ENCODE data around the gene HAPSTR1. TPM values are rescaled to one million over a fixed set of nuclear protein-coding genes. Genes with fewer than 3 reads are reported as not detected.

The HAPSTR1 gene
- total and polyA plus RNA-seq, 2 experiments from 2014 or later, result 21.4 to 69.0 TPM

GRCh38 chr16:9124908-9125584 lies 33.6 kb downstream of the HAPSTR1 start:
- Histone ChIP-seq H2AFZ (no peak overlapping the region), H4K20me1 (ENCODE audit: insufficient read depth, poor library complexity, severe bottlenecking) (peaks cover 42% of the 10 kb centered on the region), H3K9me2 (replicated peaks; ENCODE audit: insufficient read depth) (no peaks in the 10 kb centered on the region), H3K27me3 (no peaks in the 10 kb centered on the region), H3K9me3 (ENCODE audit: low read depth) (no peaks in the 10 kb centered on the region), H3K27ac (no peak overlapping the region), H3K79me2 (peaks cover 33% of the 10 kb centered on the region), H3K4me2 (no peak overlapping the region), H3K4me1 (ENCODE audit: insufficient read depth) (peaks cover 9% of the 10 kb centered on the region), H3K36me3 (replicated peaks; ENCODE audit: insufficient read depth, low read depth) (no peaks in the 10 kb centered on the region), H3K4me3 (no peak overlapping the region)
- no peak for DNase-seq (ENCODE audit: low spot score)
- WGBS (ENCODE audit: low lambda C conversion rate, missing lambda C conversion rate), result 87% methylated on average over 12 of the region's 12 CpGs
- no peak for TF ChIP-seq EZH2 (IDR thresholded peaks at IDR 0.05; ENCODE audit: borderline replicate concordance)
- no peak for TF ChIP-seq EZH2phosphoT487 (IDR thresholded peaks at IDR 0.05; ENCODE audit: low read depth, severe bottlenecking, unreplicated experiment)
- no peak for TF ChIP-seq CTCF (IDR thresholded peaks at IDR 0.05; ENCODE audit: poor library complexity)

DNA sequence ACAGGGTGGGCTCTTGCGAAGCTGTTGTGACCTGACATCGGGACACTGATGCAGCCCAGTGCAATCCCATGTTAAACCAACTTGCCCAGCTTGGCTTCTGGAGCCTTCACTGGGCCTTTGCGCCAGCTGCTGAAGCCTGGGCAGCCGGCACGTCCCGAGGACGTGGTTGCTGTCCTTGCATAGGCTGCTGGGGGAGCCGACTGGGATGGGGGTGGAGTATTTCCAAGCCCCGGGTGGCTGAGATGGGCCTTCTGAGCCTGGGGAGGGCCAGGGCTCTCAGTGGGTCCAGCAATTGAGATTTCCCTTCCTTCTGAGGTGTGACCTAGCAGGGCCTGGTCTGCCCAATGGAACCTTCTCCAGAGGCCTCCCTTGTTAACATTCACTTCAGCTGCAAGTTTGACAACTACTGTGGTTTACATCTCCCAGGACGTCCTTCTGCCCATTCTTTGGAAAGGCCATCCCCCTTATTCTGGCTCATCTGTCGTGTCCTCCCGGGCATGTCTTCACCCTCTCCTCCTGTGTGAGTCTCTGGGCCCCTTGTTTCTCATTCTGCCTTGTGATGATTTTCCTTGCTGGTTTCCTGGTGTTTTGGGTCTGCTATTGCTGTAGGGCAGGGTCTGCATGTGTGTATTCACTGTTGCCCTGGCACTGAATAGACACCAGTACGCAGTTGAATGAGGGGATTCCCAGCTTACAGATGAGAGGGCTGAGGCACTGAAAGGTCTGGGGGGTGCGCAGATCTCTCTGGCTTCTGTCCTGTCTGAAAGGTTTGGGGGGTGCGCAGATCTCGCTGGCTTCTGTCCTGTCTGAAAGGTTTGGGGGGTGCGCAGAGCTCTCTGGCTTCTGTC lies 34.4 kb downstream of the HAPSTR1 start:
- peaks cover 36% of the 10 kb centered on the region for H4K20me1 ChIP-seq (ENCODE audit: insufficient read depth, poor library complexity, severe bottlenecking)
- H3K79me2 ChIP-seq, result peaks cover 25% of the 10 kb centered on the region

GRCh38 chr16:9126609-9127008 lies 35.2 kb downstream of the HAPSTR1 start:
- peaks cover 18% of the 10 kb centered on the region for H3K79me2 ChIP-seq
- no peak overlapping the region for H3K4me2 ChIP-seq
- no peak overlapping the region for H3K27ac ChIP-seq
- no peak overlapping the region for H3K4me3 ChIP-seq
- H2AFZ ChIP-seq, result no peak overlapping the region
- peaks cover 4% of the 10 kb centered on the region for H3K4me1 ChIP-seq (ENCODE audit: insufficient read depth)
- H3K9me2 ChIP-seq (replicated peaks; ENCODE audit: insufficient read depth), result no peaks in the 10 kb centered on the region
- H3K36me3 ChIP-seq (replicated peaks; ENCODE audit: insufficient read depth, low read depth), result no peaks in the 10 kb centered on the region
- no peaks in the 10 kb centered on the region for H3K9me3 ChIP-seq (ENCODE audit: low read depth)
- WGBS (ENCODE audit: low lambda C conversion rate, missing lambda C conversion rate), result 97% methylated on average over 2 of the region's 2 CpGs
- no peak for DNase-seq (ENCODE audit: low spot score)
- TF ChIP-seq EZH2 (IDR thresholded peaks at IDR 0.05; ENCODE audit: borderline replicate concordance), result no peak
- H3K27me3 ChIP-seq, result no peaks in the 10 kb centered on the region
- H4K20me1 ChIP-seq (ENCODE audit: insufficient read depth, poor library complexity, severe bottlenecking), result peaks cover 29% of the 10 kb centered on the region

More for the DNA sequence above, 34.4 kb downstream of the HAPSTR1 start:
- DNase-seq (ENCODE audit: low spot score), result no peak
- Histone ChIP-seq H3K4me2 (no peak overlapping the region), H2AFZ (no peak overlapping the region), H3K36me3 (replicated peaks; ENCODE audit: insufficient read depth, low read depth) (no peaks in the 10 kb centered on the region), H3K27ac (no peak overlapping the region), H3K27me3 (no peaks in the 10 kb centered on the region), H3K4me3 (no peak overlapping the region), H3K9me2 (replicated peaks; ENCODE audit: insufficient read depth) (no peaks in the 10 kb centered on the region), H3K9me3 (ENCODE audit: low read depth) (no peaks in the 10 kb centered on the region), H3K4me1 (ENCODE audit: insufficient read depth) (peaks cover 9% of the 10 kb centered on the region)
- TF ChIP-seq EZH2 (IDR thresholded peaks at IDR 0.05; ENCODE audit: borderline replicate concordance) (no peak), EZH2phosphoT487 (IDR thresholded peaks at IDR 0.05; ENCODE audit: low read depth, severe bottlenecking, unreplicated experiment) (no peak), CTCF (IDR thresholded peaks at IDR 0.05; ENCODE audit: poor library complexity) (no peak)
- WGBS (ENCODE audit: low lambda C conversion rate, missing lambda C conversion rate), result 89% methylated on average over 17 of the region's 17 CpGs
